Glomerular endothelial cell (primary cell): ENCODE results near the gene LYSMD2. TPM values are rescaled to one million over a fixed set of nuclear protein-coding genes. Genes with fewer than 3 reads are reported as not detected.
A peak's percentile ranks its signal among the peaks of the same experiment; 100 is the strongest.

ENCODE experiments used
- DNase-seq: peaks from one replicate; pipeline ENCODE4 v3.0.0-alpha.2; 2011; ENCODE audit warnings: low read depth, low spot score; ENCODE audit errors: extremely low read depth
- total RNA-seq: library from RNA; depleted of rRNA; stranded (reverse); fragments of >200 nt; gene quantifications from 2 replicates; pipeline ENCODE4 v1.2.3, GENCODE V29; 2015

The LYSMD2 gene
- total RNA-seq, 1 donor from 2014 or later, result 17.1 TPM

DNA sequence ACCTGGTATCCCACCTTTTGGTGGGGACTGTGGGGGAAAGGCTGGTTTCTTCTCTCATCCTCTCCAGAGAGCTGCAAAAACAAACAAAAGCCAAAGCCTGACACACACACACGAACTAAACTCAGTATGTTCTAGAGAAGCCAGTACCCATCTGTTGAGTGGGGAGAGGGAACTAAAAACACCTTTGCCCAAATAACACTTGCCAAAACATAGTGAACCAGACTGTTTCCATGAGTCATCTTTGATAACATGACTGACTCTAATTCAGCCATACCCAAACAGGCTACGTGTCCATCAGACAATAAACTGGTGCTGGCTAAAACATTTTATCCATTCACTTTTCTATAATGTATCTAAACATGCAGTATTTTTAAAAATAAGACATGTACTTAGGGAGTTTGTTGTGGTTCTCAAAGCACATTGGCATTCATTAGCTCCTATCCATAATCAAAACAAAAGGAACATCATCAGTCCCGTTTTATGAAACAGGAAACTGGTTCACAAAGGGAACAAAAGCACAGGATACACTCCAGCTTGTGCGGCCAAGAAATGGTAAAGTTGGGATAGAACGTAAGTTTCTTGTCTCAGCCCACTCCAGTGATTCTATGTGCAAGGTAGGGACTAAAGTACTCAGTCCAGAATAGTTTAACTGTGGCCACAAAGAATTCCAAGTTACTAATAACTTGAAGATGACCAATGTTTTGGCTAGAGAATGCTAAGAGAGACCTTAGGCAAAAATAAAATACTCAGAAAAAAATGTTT, 16.1 kb downstream of the LYSMD2 start:
- peak; percentile 37 for DNase-seq

DNA sequence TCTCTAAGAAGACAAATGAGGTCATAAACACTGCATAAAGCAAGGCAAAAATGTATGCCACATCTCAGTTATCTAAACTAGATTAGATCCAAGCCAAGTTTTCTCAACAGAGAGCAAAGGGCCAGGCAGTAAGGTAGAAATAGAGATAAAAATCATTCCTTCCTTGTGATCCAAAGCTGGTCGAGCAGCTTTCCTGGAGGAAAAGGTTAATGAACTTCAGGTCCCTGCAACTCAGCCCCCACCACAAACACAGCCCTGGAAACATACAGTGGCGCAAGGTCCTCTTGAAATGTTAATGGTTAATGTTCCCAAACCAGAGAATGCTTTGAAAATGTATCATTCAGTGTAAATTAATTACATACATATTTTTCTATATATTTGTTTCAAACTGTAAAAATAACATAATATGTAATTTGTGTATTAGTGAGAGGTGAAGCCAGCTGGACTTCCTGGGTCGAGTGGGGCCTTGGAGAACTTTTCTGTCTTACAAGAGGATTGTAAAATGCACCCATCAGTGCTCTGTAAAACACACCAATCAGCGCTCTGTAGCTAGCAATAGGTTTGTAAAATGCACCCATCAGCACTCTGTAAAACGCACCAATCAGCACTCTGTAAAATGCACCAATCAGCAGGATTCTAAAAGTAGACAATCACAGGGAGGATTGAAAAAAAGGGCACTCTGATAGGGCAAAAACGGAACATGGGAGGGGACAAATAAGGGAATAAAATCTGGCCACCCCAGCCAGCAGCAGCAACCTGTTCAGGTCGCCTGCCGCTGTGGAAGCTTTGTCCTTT, 17.1 kb downstream of the LYSMD2 start:
- no peak for DNase-seq

GRCh38 chr15:51718746-51719145, 18.7 kb downstream of the LYSMD2 start:
- no peak for DNase-seq

DNA sequence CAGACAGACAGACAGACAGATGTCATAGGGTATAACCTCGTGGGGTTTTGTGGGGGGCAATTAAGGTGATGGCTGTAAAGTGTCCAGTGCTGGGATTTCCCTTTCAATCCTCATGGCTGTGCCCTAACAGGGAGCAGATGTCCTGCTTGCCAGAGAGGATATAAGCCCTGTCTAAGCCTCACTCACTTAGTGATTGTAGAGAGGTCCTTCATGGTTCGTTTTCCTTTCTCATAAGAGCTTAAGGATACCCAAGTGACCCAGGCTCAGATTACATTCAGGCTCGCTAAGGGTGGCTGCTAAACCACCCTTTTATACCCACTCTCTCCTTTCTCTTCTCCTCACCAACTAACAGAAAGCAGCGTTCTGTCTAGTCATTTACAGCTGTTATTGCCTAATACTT, 19.2 kb downstream of the LYSMD2 start:
- no peak for DNase-seq

- no peak for DNase-seq
These were observed 22.5 kb downstream of the LYSMD2 start for GRCh38 chr15:51714911-51715310.

DNA sequence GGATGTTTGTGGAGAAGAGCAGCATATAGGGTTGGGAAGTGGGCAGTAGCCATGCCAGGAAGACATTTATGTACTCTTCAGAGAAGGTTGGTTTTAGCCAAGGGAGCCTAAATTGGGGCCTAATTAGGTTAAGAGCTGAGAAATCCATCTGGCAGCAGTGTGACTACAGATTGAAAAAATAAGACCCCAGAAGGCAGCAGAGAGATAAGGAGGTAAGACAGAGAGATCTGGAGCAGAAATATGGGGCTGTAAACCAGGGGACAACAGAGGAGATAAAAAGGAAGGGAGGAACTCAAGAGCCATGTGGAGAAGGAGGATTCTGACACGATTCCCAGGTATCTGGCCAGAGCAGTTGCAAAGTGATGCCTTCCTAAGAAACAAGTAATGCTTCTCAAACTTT, 23.3 kb downstream of the LYSMD2 start:
- no peak for DNase-seq

DNA sequence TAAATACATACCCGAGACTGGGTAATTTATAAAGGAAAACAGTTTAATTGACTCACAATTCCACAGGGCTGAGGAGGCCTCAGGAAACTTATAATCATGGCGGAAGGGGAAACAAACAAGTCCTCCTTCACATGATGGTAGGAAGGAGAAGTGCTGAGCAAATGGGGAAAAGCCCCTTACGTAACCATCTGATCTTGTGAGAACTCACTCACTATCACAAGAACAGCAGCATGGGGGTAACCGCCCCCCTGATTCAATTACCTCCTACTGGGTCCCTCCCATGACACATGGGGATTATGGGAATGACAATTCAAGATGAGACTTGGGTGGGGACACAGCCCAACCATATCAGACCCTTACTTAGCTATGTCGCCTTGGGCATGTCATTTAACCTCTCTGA, 28.4 kb downstream of the LYSMD2 start:
- DNase-seq, result no peak

DNA sequence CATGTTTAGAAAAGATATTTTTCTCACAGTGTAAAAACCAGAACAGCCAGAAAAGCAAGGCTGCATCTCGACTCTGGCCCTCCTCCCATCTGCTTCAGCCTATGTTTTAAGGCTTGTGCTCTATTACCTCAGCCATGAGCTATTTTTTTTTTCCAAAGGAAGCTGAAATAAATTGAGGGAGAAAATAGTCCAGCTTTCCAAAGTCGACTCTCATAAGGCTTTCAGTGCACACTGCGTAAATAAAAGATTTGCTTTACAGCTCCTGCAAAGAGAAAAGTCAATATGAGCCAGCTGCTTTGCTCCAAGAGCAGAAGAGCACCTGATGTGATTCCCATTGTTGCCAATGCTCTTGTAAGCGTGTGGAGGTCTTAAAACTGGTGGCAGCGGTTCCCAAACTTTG, 29.4 kb downstream of the LYSMD2 start:
- no peak for DNase-seq

- DNase-seq, result no peak
These were observed 30.4 kb downstream of the LYSMD2 start for GRCh38 chr15:51706926-51707608.

DNA sequence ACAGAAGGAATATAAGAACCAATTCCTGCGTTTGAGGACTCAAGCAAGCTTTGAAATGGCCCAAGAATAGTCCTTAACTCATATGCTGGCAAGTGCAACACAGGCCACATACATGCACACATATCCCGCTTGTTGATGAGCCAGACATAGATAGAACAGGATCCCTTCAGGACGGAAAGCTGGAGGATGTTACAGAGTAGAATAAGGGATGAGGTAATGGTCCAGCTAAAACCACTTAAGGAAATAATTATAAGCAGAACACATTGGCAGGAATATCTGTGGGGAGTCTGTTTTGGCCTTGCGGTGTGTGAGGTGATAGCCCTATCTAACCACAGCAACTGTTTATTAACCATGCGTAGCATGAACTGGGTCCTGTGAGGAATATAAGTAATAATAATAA, 31.2 kb downstream of the LYSMD2 start:
- no peak for DNase-seq

DNA sequence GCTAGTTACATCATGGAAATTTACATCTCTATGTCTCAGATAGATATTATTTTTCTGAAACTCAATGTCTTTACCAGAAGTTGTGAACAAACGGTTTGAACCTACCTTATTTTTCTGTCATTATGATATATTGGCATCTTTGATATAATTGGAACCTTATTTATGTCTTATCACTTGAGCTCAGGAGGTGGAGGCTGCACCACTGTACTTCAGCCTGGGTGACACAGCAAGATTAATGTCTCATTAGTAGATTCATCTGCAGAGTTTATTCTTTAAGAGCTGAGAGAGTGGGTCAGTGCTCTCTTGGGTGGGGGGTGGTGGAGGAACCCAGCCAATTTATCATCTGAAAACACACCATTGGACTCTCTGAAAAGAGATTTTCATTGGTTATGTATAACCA, 34.7 kb downstream of the LYSMD2 start:
- no peak for DNase-seq

DNA sequence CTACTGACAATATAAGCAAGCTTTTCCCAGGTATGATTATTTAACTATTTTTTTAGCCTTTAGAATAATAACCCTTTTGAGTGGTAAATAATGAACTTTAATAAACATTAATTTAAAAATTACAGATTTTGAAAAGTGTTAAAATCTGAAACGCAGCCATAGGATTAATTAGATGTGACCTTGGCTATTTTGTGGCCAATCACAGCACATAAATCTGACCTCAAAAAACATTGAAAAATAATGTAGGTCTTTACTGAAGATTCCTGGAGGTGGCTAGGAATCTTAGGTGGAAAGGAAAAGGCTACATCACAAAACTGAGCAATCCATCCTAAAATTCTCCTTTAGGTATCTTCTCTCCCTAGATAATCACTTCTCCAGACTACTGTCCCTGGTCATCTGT, 38.1 kb downstream of the LYSMD2 start:
- DNase-seq, result no peak

DNA sequence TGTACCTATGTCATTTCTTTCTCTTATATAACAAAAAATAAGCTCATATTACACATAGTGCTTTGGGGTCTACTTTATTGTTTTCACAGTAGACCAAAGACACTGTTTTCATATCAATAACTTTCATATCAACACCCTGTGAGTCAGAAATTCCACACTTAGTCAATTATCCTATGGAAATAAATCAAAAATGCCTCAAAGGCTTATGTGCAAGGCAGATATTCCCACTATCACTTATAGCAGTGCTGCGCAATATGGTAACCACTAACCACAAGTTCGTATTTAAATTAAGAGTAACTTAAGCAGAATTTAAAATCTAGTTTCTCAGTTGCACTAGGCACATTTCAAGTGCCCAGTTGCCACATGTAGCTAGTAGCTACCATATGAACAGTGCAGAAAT, 40.3 kb downstream of the LYSMD2 start:
- no peak for DNase-seq

DNA sequence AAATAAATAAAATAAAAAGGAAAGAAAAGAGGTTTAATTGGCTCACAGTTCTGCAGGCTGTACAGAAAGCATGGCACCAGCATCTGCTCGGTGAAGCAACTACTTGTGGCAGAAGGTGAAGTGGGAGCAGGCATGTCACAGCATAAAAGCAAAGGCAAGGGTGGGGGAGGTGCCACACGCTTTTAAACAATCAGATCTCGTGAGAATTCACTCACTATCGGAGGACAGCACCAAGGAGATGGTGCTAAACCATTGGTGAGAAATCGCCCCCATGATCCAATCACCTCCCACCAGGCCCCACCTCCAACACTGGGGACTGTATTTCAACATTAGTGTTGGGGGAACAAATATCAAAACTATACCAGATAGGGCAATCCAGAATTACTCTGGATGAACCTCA, 40.9 kb downstream of the LYSMD2 start:
- no peak for DNase-seq

DNA sequence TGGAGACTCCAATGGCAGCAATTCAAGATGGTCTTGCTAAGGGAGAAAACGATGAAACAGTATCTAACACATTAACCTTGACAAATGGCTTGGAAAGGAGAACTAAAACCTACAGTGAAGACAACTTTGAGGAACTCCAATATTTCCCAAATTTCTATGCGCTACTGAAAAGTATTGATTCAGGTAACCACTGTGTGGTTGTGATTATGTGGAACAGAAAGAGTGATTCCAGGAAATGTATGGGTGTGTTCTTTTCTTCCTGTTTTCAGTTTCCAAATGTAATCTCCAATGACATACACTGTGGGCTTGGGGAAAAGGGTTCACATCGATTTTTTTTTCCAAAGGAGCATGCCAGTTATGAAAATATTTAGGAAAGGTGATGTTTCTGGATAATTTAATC, 45.3 kb downstream of the LYSMD2 start:
- DNase-seq, result no peak

GRCh38 chr15:51688863-51689262, 48.6 kb downstream of the LYSMD2 start:
- no peak for DNase-seq

GRCh38 chr15:51687565-51687964, 49.9 kb downstream of the LYSMD2 start:
- no peak for DNase-seq

GRCh38 chr15:51681303-51681963, 56.0 kb downstream of the LYSMD2 start, which contains the start of gene SCG3:
SCG3 (plus strand) TSS chr15:51681503; CDS start chr15:51681756, 253 bp downstream.
- peak; percentile 14 for DNase-seq

DNA sequence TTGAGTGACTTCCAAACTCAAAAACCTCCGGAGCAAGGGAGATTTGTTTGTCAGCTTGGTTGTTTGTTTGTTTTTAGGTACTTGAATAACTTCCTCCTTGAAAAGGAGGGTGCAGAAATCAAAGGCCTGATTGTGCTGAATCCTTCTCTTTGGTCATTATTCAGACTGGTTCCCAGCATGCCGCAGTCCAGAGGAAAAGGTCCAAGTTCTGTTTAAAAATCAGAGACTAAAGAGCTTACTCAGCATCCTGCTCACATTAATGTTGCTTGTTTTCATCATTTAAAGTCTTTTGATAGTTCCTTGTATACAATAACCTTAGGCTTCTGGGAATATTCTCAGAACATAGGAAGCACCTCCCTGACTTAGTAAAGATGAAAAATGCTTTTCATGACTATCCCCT, 57.1 kb downstream of the LYSMD2 start:
- no peak for DNase-seq

DNA sequence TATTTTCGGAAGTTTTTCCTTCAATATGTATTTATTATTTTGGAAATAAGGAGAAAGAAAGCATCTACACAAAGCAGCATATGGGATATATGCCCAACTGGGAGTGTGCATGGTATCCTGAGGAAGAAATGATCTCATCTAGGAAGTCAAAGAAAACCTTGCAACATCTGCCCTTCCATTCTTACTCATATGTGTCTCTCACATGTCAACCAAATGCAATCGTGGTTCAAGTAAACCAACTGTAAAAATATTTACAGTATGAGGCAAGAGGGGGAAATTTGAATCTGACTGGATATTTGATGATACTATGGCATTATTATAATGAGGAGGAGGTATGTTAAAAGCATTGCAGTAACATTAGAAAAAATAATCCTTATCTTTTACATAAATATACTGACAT, 59.4 kb downstream of the LYSMD2 start:
- no peak for DNase-seq

DNA sequence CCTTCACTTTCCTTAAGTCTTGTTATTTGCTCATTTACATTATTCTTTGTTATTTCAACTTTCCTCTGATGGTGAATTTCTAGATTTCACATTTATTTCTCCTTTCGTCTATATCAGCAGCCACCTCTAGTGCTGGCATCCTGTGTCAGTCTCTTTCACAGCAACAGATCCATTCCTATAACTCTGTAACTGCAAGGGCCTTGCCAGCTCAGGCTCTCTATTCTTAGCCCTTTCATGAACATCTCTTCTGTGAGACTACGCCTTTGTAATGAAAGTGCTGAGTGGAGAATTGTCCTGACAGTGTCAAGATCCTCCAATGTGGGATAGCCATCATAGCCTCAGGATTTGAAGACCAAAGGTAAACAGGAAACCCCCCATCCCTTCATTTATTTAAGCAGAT, 60.0 kb downstream of the LYSMD2 start:
- DNase-seq, result no peak
